Measurements from ENCODE around the gene OSCP1.

The OSCP1 gene

DNA sequence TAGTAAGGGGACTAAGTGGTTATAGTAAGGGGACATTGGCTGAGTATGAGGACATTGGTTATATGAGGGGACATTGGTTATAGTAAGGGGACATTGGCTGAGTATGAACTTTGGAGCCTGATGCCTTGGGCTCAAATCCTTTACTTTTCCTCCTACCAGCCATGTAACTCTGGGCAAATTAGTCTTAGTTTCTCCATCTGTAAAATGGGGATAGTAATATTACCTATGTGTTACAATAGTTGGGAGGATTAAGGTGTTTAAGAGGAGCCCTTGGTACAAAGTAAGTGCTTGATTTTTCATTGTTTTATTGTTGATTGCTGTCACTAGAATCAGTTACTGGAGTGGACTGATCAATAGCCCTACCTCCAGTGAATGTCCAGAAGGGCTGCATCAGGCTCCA lies 2.8 kb downstream of the OSCP1 start:
- DNase-seq (ENCODE audit: low read depth in 3 of 3) = no peak

DNA sequence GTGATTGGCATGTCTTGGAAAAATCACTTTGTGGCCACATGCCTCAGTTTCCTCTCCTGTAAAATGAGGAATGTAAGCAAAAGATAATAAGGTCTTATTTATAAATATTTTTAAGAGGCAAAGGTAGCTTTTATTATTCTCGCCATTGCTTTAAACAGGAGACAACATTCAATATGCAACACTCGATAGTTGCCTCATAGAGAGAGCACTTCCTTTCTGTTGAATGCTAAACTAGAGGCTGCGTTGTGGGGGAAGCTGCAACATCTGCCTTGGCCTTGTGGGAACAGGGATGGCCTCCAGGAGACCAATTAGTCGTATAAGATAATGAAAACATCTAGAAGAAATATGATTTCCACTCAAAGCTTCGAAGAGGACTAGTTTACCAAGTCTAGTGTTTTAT lies 3.5 kb downstream of the OSCP1 start:
- no peak for DNase-seq (ENCODE audit: low read depth in 3 of 3)

DNA sequence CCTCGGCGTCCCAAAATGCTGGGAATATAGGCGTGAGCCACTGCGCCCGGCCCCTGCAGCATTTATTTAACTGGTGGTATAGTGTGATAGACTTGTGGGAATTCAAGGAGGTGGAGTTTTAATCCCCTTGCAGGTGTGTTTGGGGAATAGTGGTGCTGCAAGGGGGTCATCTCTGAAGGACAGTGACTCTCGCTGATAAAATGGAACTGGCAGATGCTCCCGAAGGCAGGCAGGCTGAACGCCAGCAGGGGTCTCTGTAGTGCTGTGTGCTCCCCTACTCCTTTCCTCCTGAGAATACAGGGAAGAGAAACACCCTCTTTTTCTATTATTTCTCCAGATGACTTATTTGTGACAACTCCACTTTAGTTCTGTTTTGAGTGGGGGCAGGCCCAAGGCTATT lies 4.0 kb downstream of the OSCP1 start:
- DNase-seq (ENCODE audit: low read depth in 3 of 3) = no peak

DNA sequence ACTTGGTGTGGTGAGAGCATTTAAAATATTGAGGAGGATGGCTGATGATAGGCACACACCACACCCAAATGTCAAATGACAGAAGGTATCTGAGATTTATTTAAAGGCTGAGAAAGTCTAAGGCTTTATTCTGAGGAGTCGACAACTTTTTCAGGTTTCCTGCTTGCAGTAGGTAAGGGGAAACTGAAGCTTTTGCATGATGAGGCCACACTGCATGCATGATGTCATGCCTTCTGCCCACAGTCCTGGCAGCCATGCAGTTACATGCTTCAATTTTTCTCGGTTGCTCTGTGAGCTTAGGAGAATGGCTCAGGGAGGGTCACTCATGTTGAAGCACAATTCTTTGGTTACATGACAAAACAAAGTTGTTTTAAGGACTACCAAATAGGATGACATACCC lies 7.0 kb downstream of the OSCP1 start:
- DNase-seq (ENCODE audit: low read depth in 3 of 3) = no peak

DNA sequence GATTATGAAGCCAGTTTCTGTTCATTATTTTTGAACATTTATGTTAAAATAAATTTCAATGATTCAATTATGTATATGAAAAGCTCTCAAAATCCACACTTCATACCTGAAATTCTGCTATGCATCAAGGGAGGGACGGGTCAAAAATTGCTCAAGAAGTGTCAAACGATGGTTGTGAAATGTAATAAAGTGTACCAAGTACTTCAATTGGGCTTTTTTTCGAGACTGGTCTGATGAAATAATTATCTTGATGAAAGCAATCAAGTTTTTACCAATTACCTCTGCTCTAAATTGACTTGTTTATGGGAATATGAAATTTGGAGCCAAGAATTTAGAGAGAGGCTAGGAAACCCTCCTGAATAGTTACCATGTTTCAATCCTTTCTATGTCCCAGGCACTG lies 7.9 kb downstream of the OSCP1 start:
- DNase-seq (ENCODE audit: low read depth in 3 of 3) = no peak

DNA sequence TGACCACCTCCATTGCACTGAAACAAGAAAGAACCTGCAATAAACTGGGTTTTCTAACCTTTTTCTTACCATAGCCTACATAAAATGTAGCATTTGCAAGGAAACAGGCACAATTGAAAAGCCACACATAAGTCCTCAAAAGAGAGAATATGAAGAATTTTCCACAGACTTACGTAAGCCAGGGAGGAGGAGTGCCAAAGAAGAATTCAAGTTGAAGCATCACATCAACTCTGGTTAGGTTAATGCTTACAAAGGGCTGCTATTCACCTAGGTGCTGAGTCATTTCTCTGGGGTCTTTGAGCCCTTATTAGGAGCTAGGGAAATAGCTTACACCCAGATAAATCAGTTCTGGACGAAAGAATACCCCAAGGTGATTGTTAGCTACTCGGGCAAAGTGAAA lies 9.6 kb downstream of the OSCP1 start:
- no peak for DNase-seq (ENCODE audit: low read depth in 3 of 3)

DNA sequence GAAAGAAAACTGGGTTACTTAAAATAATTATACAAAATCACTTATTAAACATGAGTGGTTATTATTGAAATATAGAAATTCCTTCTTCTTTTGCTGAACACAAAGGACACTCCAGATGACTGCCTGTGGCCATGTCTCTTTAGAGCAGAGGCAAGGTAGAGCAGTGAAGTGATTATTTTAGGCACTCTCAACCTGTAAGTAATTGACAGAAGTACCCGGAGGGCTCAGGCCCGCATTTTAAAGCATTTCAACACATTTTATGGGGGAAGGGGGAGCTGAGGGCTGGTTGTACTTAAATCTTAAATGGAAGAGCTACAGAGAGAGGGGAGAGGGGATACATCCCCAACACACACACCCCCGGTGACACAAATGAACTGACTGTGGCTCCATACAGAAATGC lies 10.2 kb downstream of the OSCP1 start:
- no peak for DNase-seq (ENCODE audit: low read depth in 3 of 3)

DNA sequence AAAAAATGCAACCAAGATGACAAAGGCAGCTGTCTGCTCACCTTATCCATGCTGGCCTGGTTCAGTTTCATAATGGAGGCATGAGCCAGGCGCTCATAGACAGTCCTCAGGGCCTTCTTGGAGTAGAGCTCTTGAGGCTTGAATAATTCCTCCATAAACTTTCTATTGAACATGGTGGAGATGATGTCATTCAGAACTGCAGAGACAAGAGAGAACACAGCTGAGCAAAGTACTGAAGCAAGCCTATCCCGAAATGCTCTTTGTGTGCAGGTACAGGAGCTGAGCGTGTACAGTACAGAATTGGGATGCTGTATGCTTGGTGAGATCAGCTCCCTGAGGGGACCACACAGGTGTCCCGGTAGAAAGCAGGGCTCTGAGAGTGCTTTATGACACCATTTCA lies 11.5 kb downstream of the OSCP1 start:
- DNase-seq (ENCODE audit: low read depth in 3 of 3) = no peak

DNA sequence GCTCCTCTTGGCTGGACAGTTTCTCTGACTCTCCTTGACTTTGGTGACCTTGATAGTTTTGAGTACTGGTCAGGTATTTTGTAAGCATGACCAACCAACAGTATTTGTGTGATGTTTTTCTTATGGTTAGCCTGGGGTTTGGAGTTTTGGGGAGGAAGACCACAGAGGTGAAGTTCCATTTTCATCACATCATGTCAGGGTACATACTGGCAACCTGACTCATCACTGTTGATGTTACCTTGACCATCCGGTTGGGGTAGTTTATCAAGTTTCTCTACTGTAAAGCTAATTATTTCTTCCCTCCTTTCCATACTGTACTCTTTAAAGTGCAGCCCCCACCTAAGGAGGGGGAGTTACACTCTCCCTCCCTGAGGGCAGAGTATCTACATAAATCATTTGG lies 13.4 kb downstream of the OSCP1 start:
- DNase-seq (ENCODE audit: low read depth in 3 of 3) = no peak

DNA sequence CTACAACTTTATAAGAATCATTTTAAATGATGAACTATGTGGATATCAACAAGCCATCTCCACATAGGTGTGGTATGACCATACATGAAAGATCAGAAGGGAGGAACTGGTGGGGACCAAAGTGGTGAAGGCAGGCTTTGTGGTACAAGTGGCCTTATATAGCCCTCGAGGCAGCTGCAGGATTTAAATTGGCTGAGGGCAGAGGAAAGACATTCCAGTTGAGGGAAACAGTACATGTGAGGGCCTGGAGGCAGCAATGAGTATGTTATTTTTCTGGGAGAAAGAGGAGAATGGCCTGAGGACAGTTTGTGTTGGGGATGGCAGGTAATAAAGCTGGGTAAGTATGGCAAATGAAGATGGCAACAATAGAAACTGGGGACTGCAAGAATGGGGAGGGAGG lies 17.1 kb downstream of the OSCP1 start:
- no peak for DNase-seq (ENCODE audit: low read depth in 3 of 3)

DNA sequence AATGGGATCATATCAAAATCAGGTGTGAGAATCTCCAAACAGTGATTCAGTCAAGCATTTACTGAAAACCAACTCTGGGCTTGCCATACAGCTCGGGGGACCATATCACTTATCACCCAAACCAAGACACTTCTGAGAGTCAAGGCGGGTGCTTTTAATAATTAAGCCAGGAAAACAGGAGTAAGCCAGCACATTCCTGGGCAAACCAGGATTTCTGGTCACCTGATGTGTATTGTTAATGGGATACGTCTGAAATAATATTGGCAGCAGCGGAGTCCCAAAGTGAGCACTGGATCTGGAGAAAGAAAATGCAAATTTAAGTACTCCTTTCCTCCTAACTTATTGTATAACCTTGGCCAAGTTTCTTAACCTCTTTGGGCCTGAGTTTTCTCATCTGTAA lies 17.6 kb downstream of the OSCP1 start:
- no peak for DNase-seq (ENCODE audit: low read depth in 3 of 3)

DNA sequence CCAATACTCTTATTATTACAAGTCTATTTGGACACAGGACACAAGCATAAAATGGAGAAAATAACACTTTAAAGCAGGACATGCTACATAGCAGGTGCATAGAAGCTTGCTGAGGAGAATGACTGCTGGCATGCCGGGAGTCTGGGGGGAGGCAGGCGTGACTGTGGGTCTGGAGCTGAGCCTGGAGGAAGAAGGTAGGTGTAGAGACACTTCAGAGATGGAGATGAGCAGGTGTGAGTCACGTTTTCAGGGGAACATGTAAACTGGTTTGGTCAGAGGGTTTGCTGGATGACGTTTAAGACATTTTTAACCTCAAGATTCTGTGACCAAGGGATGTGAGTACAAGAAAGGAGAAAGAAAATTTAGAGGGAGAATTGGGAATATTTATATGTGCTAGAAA lies 24.5 kb downstream of the OSCP1 start:
- no peak for DNase-seq (ENCODE audit: low read depth in 3 of 3)

DNA sequence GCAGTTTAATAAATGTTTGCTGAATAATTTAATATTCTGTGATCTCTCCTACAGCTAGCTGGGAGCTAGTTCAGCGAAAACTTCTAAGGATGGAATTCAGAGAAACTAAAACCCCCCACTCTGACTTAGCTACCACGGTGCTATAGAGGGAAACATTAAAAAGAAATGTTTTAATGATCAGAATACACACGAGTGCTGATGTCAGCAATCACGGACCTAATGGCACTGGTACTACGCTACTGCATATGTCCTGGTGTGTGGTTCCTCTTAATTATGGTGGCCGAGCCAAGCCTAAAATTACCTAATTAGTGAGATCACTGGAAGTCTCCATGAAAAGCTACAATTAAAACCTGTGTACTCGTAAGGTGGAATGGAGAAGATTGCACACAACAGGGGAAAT lies 28.6 kb downstream of the OSCP1 start:
- DNase-seq (ENCODE audit: low read depth in 3 of 3) = no peak

DNA sequence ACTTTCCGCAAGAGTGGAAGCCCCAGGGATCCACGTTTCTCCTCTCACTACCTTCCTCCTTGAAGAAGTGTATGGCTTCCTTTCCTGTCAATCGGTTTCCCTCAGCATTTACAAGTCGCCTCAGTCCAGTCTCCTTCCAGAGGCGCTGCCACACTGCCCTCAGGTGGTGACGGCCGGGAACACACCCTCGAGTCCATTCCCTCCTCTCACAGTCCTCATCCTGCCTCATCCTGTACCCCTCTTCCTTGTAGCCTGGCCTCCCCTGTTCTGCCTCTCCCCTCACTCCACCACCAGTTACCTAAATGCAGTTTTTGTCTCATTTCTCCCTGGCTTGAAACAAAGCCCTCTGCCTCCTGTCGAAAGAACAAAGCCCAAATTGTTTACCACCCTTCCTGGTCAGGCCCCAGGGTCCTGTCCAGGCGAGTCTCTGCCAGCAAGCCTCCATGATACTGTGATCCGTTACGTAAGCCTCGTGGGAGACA lies 29.4 kb downstream of the OSCP1 start:
- DNase-seq (ENCODE audit: low read depth in 3 of 3) = peak; percentile 85 to 94 (median 85)

DNA sequence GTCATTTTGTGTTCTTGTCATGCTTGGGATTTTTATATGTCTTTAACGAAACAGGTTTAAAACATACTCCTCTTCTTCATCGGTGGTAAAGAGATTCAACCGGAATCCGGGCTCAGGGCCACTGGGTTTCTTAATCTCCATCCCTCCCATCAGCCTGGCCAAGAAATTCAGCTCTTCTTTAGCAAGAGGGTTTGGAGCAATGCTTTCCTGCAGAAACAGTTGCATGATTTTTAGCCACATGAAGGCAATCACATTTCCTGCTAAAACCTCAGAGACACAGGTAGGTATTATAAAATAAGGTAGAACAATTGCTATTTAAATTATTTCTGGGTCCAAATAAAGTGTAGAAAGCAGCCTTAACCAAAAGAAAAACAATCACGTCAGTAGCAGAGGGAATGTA lies 29.8 kb downstream of the OSCP1 start:
- no peak for DNase-seq (ENCODE audit: low read depth in 3 of 3)

DNA sequence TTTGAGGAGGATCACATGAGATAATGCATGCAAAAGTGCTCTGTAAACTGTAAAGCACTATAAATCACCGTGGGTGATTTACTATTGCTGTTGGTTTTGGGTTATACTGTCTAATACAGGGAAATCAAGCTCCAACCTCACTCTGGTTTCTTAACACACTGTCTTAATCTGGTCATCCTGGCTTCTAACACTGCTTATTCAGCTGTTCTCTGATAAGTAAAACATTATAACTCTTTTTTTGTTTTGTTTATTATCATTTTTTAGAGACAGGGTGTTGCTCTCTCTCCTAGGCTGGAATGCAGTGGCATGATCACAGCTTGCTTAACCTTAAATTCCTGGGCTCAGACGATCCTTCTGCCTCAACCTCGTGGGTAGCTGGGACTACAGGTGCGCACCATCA lies 30.7 kb downstream of the OSCP1 start:
- DNase-seq (ENCODE audit: low read depth in 3 of 3) = no peak

DNA sequence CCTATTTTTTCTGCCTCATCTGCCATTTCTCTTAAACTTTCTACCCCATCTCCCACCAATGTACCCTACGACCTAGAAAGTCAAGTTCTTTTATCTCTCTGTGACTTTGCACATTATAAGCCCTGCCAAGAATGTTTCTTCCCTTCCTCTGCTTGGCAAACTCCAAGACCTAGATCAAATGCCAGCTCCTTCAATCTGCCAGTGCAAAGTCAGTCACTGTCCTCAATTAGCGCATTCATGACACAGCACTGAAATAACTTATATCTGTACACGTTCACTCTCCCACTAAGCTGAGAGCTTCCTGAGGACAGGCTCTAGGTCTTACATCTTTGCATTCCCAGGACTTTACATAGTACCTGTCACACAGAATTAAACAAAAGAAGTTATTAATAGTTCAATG lies 31.1 kb downstream of the OSCP1 start:
- no peak for DNase-seq (ENCODE audit: low read depth in 3 of 3)

DNA sequence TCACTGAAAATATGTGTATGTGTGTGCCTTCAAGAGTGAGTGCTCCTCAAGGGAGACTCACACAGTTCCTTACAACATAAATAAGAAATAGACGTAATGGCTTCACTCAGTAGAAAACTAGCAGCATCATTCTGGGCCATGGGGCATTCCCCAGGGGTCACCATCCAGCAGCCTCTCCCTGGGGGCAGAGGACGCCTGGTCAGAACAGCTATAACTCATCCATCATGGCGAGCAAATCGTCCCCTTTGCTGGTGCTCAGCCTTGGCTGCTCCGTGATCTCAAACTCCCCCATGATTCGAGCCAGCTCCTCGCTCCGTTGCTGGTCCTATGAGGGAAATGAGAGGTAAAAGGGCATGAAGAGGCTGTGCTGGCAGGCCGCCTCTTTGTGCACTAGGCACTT lies 32.3 kb downstream of the OSCP1 start:
- no peak for DNase-seq (ENCODE audit: low read depth in 3 of 3)

DNA sequence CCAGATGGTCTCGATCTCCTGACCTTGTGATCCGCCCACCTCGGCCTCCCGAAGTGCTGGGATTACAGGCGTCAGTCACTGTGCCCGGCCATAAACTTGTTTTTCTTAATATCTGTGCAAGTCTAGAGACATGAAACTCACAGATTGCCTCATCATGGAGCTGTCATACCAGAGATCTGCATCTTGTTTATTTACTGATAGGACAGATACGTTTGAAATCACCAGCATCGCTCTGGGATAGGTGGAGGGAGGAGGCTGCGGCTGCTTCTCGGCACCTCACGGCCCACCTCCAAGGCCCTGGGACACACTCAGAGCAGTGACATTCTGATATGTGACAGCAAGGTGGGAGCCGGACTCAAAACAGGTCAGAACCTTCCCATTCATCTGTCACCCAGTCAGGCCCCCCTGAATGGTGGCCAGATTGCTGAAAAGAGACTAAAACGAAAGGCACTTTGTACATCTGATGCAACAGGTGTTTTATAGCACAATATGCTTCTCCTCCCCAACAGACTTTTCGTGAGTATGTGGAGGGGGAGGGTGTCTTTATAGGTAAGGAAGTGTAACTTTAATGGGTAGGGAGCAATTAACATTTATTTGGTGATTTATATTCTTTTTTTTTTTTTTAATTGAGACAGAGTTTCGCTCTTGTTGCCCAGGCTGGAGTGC lies 34.5 kb downstream of the OSCP1 start:
- no peak for DNase-seq (ENCODE audit: low read depth in 3 of 3)

DNA sequence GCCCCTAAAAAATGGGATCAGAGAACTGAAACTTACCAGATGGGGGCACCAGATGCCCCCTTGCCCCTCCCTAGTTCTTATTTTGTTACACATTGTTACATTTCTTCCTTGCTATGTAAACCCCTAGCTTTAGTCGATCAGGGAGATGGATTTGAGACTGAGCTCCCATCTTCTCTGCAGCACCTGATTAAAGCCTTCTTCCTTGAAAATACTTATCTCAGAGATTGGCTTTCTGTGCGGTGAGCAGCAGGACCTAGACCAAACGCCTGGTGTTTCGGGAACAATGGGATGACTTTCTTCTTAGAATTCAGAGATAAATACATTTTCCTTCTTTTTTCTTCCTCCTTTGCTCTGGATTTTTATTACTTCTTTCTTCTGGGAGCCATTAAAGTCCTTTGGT lies 35.9 kb downstream of the OSCP1 start:
- DNase-seq (ENCODE audit: low read depth in 3 of 3) = no peak

DNA sequence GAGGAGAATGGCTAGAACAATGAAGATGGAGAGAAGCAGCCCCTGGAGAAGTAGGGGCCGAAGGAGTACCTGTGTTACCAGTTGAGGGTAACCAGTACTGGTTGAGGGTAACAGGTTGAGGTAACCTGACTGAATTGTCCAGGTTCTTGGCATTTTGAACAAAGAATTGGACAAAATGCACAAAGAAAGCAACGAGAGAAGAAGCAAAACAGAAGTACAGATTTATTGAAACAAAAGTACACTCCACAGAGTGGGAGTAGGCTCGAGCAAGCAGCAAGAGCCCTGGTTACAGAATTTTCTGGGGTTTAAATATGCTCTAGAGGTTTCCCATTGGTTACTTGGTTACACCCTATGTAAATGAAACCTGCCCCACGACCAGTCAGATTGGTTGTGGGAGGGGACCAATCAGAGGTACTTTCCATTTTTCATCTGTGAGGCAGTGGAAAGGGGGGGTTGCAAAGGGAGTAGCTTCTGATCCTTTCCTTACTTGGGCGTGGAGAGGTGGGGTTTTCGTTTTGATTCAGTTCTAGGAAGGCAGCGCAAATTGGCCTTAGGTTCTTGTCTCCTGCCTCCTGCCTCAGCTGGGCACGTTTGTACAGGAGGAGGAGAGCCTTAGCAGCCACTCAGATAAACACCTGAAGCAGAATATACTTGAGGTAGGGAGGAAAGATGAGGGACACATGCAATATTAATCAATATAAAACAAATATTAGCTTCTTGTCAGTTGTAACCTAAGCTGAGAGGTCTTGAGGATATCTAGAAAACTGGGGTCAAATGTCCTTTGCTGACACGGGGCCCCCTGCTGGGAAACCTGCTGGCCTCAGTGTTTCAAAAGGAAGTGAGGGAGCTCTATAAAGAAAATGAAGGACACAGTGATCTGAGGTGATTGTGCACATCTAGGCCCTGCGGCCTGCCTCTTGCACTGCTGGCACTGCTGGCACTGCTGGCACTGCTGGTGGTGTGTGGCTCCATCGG lies 38.3 kb downstream of the OSCP1 start:
- no peak for DNase-seq (ENCODE audit: low read depth in 3 of 3)

DNA sequence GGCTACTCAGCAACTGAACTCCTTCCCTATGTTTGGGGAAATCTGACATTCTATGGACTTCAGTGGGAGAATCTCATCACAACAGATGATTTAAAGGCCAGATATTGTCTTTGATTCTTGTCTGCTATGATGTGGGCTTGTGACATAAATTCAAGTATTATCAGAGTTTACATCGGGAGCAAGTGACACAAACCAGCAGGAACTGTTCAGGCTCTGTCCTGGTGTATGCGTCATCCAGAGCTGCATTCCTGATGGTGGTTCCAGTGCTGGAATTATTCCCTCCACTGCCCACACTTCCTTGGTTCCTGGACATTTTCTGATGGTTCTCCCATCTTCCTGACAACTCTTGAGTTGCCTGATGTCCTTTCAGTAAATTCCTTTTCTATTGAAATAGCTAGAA lies 41.8 kb downstream of the OSCP1 start:
- no peak for DNase-seq (ENCODE audit: low read depth in 3 of 3)

DNA sequence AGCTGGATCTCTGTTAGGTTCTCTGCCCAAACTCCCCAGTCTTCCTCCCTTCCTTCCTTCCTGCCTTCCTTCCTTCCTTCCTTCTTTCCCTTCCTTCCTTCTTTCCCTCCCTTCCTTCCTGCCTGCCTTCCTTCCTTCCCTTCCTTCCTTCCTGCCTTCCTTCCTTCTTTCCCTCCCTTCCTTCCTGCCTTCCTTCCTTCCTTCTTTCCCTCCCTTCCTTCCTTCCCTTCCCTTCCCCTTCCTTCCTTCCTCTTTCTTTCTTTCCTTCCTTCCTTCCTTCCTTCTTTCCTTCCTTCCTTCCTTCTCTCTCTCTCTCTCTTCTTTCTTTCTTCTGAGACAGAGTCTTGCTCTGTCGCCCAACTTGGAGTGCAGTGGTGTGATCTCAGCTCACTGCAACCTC lies 43.8 kb downstream of the OSCP1 start:
- DNase-seq (ENCODE audit: low read depth in 3 of 3) = no peak
